Activated B cell treated with CpG ODN at 0.5 μM for 24 hours (primary cell): ENCODE data around the gene PRR7. TPM values are rescaled to one million over a fixed set of nuclear protein-coding genes. Genes with fewer than 3 reads are reported as not detected.

Experiments used
- ATAC-seq: fragments of 200-7000 bp; cut with Tn5 transposase; one replicate; pipeline ENCODE4 v1.10.0; 2021; ENCODE audit warnings: low read depth, mild to moderate bottlenecking, moderate library complexity
- CTCF ChIA-PET: fragments of 350-600 bp; sonication (Branson Sonifier 250); formaldehyde crosslinking; loops from one replicate; lab custom pipeline; 2021; ENCODE audit warnings: antibody characterized with exemption; lab: Charles Lee
- POLR2A ChIA-PET: fragments of 350-600 bp; sonication (Branson Sonifier 250); formaldehyde crosslinking; loops from one replicate; lab custom pipeline; 2021; ENCODE audit warnings: antibody characterized with exemption; lab: Charles Lee
- DNase-seq: peaks from one replicate; pipeline ENCODE4 v3.0.0; 2022
- H3K27ac Mint-ChIP-seq: one replicate; pipeline ENCODE4 v1.8.0; 2020; ENCODE audit warnings: mixed read lengths
- H3K27me3 Mint-ChIP-seq: one replicate; pipeline ENCODE4 v1.8.0; 2021; ENCODE audit warnings: mixed read lengths
- H3K36me3 Mint-ChIP-seq: one replicate; pipeline ENCODE4 v1.8.0; 2021; ENCODE audit warnings: low read depth, mixed read lengths
- H3K4me1 Mint-ChIP-seq: one replicate; pipeline ENCODE4 v1.8.0; 2021; ENCODE audit warnings: mixed read lengths
- H3K4me3 Mint-ChIP-seq: one replicate; pipeline ENCODE4 v1.8.0; 2020; ENCODE audit warnings: mild to moderate bottlenecking, mixed read lengths
- H3K9me3 Mint-ChIP-seq: one replicate; pipeline ENCODE4 v1.8.0; 2020; ENCODE audit warnings: mixed read lengths
- intact Hi-C: fragments of 100-400 bp; cut with micrococcal nuclease; formaldehyde crosslinking; loops from one replicate; pipeline ENCODE4 v1.15.1; 2024
- total RNA-seq: library from RNA; stranded (reverse); gene quantifications from 2 replicates; pipeline ENCODE4 v1.2.3, GENCODE V29; 2022
- TF ChIP-seq, protein P1 (sequence below): fragments of 200-600 bp; IDR thresholded peaks from one replicate; pipeline ENCODE4 v1.8.0; 2022; ENCODE audit warnings: antibody characterized with exemption, mild to moderate bottlenecking

Gene PRR7
- total RNA-seq, 1 donor from 2014 or later, result 3.2 TPM

DNA sequence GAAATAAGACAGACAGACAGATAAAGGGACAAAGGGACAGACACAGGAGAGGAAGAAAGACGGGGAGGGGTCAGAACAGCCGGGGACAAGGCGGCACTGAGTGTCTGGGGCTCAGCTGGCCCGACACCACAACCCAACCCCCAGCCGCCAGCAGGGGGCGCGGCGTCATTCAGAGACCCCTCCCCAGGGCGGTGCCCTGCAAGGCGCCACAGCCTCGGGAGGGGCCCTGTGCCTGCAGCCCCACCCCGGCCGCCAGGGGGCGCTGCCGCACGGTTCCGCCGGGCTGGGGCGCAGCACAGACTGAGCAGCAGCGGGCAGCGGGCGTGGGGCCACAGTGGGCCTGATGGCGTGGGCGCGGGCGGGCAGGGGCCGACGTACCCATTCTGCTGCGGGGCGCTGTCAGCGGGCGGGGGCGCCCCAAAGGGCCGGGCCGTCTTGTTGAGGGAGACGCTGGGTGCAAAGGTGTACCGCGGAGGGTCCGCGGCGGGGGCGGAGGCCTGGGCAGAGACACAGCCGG lies 44.9 kb downstream of the PRR7 start:
- Mint-ChIP-seq H3K4me3 (no peak overlapping the region), H3K27me3 (no peaks in the 10 kb centered on the region), H3K27ac (no peak overlapping the region), H3K36me3 (peaks cover 10% of the 10 kb centered on the region), H3K9me3 (no peaks in the 10 kb centered on the region), H3K4me1 (peaks cover 40% of the 10 kb centered on the region)
- TF ChIP-seq, protein P1, sequence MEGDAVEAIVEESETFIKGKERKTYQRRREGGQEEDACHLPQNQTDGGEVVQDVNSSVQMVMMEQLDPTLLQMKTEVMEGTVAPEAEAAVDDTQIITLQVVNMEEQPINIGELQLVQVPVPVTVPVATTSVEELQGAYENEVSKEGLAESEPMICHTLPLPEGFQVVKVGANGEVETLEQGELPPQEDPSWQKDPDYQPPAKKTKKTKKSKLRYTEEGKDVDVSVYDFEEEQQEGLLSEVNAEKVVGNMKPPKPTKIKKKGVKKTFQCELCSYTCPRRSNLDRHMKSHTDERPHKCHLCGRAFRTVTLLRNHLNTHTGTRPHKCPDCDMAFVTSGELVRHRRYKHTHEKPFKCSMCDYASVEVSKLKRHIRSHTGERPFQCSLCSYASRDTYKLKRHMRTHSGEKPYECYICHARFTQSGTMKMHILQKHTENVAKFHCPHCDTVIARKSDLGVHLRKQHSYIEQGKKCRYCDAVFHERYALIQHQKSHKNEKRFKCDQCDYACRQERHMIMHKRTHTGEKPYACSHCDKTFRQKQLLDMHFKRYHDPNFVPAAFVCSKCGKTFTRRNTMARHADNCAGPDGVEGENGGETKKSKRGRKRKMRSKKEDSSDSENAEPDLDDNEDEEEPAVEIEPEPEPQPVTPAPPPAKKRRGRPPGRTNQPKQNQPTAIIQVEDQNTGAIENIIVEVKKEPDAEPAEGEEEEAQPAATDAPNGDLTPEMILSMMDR, result no peak
- ATAC-seq (no peak), DNase-seq (no peak)
- intact Hi-C loops, result no loop called here
- POLR2A ChIA-PET, result no interaction called here
- CTCF ChIA-PET, result interaction anchor here (1.1 kb wide), 1 partner anchor 10 kb away, joined by 4 read pairs; no protein-coding TSS in a partner anchor

DNA sequence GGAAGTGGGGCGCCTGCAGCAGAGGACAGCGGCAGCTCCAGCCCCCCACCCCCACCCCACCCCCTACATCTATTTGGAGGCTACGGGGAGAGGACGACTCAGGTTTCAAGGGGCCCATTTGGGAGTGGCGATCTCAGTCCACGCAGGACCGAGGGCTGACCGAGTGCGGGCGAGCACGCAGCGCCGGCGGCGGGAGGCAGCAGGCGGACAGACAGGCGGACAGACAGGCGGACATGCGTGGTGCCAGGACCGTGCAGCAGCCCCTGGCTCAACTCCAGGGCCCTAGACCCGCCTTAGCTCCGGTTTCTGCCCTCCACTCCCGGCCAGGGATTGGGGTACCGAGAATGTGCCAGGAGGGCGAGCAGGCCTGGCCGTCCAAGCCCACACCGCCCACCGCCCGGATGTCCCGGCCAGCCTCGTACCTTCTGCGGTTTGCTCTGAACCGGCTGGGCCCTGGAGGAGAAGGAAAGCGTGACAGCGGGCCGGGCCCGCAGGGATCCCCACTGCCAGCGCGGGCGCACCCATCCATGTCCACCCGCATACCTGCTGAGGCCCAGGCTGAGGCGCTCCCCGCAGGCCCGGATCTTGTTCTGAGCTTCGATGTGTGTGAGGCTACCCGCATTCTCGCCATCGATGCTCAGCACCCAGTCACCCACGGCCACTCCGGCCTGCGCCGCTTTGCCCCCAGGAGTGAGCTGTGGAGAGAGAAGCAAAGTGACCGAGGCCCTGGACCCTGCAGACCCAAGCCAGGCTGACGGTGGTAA lies 45.6 kb downstream of the PRR7 start:
- no peak for DNase-seq
- H3K4me1 Mint-ChIP-seq, result peaks cover 41% of the 10 kb centered on the region
- H3K9me3 Mint-ChIP-seq, result no peaks in the 10 kb centered on the region
- peaks cover 9% of the 10 kb centered on the region for H3K36me3 Mint-ChIP-seq
- H3K4me3 Mint-ChIP-seq, result no peak overlapping the region
- CTCF ChIA-PET, result interaction anchor here (1.1 kb wide), 1 partner anchor 10 kb away, joined by 4 read pairs; no protein-coding TSS in a partner anchor
- no peak overlapping the region for H3K27ac Mint-ChIP-seq
- POLR2A ChIA-PET, result interaction anchor here (0.6 to 7.7 kb wide), 2 partner anchors 13 to 17 kb away, joined by 3 to 96 read pairs; partner anchors contain the start of gene DOK3
- no peak for ATAC-seq
- TF ChIP-seq, protein P1, result no peak
- H3K27me3 Mint-ChIP-seq, result no peaks in the 10 kb centered on the region
- intact Hi-C loops, result no loop called here

DNA sequence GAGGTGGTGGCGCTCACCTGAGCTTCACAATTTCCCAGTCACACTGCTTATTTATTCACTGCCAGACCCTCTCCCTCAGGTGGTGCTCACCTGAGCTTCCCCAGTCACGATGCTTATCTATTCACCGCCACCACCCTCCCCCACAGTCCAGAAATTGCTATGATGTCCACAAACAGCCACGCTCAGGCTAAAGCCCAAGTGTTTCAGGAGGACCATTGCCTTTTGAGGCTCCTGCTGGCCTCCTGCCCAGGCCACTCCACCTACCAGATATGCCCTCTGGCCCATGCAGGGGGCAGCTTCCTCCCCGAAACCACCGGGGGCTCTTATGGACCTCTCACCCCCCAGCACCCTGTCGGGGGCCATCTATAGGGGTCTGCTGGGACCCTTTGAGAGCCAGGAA lies 46.2 kb downstream of the PRR7 start:
- ChIA-PET CTCF (interaction anchor here (1.1 kb wide), 1 partner anchor 9 kb away, joined by 4 read pairs; no protein-coding TSS in a partner anchor), POLR2A (interaction anchor here (0.6 to 7.7 kb wide), 3 partner anchors 14 to 35 kb away, joined by 3 to 96 read pairs (median 7); partner anchors contain the start of gene DOK3)
- intact Hi-C loops, result no loop called here
- ATAC-seq, result no peak
- no peak for DNase-seq
- H3K27me3 Mint-ChIP-seq, result peaks cover 1% of the 10 kb centered on the region
- H3K9me3 Mint-ChIP-seq, result no peaks in the 10 kb centered on the region
- H3K4me3 Mint-ChIP-seq, result no peak overlapping the region
- peaks cover 43% of the 10 kb centered on the region for H3K4me1 Mint-ChIP-seq
- TF ChIP-seq, protein P1, result no peak
- no peak overlapping the region for H3K27ac Mint-ChIP-seq
- H3K36me3 Mint-ChIP-seq, result peaks cover 6% of the 10 kb centered on the region

DNA sequence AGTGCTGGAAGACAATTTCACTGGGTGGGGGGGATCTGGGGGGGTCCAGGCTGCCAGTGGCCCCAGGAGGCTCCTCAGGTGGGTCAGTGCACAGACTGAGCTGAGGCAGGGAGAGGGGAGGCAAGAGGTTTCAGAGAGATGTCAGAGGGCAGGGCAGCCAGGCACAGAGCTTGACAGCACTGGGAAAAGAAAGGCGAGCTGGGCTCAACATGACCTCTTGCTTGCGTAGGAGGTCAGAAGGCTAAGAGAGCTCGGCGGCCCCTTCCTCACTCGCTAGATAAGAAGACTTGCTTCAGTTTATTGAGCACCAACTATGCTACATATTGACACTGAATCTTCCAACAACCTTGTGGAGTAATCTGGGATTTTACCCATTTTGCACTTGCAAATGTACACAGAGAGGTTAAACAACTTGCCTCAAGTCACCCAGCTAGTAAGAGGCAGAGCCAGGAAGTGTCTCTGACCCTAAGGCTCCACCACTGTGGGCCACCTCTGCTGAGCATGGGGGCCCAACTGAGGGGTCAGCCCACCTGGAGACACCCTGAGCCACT lies 47.3 kb downstream of the PRR7 start:
- Mint-ChIP-seq H3K27ac (peak overlapping the region; percentile 77), H3K4me3 (peak overlapping the region; percentile 28), H3K27me3 (peaks cover 2% of the 10 kb centered on the region), H3K36me3 (peaks cover 6% of the 10 kb centered on the region), H3K9me3 (no peaks in the 10 kb centered on the region), H3K4me1 (peaks cover 52% of the 10 kb centered on the region)
- DNase-seq (no peak), ATAC-seq (no peak)
- POLR2A ChIA-PET, result interaction anchor here (1.1 to 7.7 kb wide), 3 partner anchors 15 to 98 kb away, joined by 3 to 96 read pairs (median 7); partner anchors contain the start of genes DOK3 and TMED9
- intact Hi-C loops, result no loop called here
- CTCF ChIA-PET, result interaction anchor here (1.7 to 1.8 kb wide), 2 partner anchors 16 to 105 kb away, joined by 4 to 8 read pairs; partner anchors contain the start of gene DOK3
- TF ChIP-seq, protein P1, result no peak
